NCI-H748 (cell line): ENCODE results near the gene PIK3C3.

Experiments used
- DNase-seq: peaks from one replicate; lab custom pipeline; 2025; ENCODE audit not compliant: unreplicated experiment; lab: John Stamatoyannopoulos, UW

Gene PIK3C3

GRCh38 chr18:41954827-41955613 is at the start of gene PIK3C3:
PIK3C3 (plus strand) TSS chr18:41955234; CDS start chr18:41955292, 58 bp downstream.
- DNase-seq = peak; percentile 99

GRCh38 chr18:41905786-41906527 is 49.1 kb upstream of the PIK3C3 start:
- peak; percentile 48 for DNase-seq

GRCh38 chr18:41906528-41907146 is 48.4 kb upstream of the PIK3C3 start:
- DNase-seq = peak; percentile 74

GRCh38 chr18:41917181-41917580 is 37.9 kb upstream of the PIK3C3 start:
- DNase-seq = no peak

- DNase-seq = no peak
These were observed 33.3 kb upstream of the PIK3C3 start for GRCh38 chr18:41921770-41922169.

GRCh38 chr18:41922176-41922575 is 32.9 kb upstream of the PIK3C3 start:
- no peak for DNase-seq

- DNase-seq = no peak
These were observed 32.2 kb upstream of the PIK3C3 start for GRCh38 chr18:41922841-41923240.

GRCh38 chr18:41923446-41923845 is 31.6 kb upstream of the PIK3C3 start:
- no peak for DNase-seq

GRCh38 chr18:41928581-41928980 is 26.5 kb upstream of the PIK3C3 start:
- no peak for DNase-seq

- DNase-seq = no peak
These were observed 22.1 kb upstream of the PIK3C3 start for GRCh38 chr18:41932899-41933298.

GRCh38 chr18:41933778-41934177 is 21.3 kb upstream of the PIK3C3 start:
- no peak for DNase-seq

GRCh38 chr18:41936471-41937134 is 18.4 kb upstream of the PIK3C3 start:
- DNase-seq = no peak

- DNase-seq = no peak
These were observed 16.6 kb upstream of the PIK3C3 start for GRCh38 chr18:41938445-41938844.

GRCh38 chr18:41939326-41939725 is 15.7 kb upstream of the PIK3C3 start:
- no peak for DNase-seq

GRCh38 chr18:41940506-41941215 is 14.4 kb upstream of the PIK3C3 start:
- DNase-seq = no peak

- DNase-seq = no peak
These were observed 12.8 kb upstream of the PIK3C3 start for GRCh38 chr18:41942254-41942653.

GRCh38 chr18:41948544-41949110 is 6.4 kb upstream of the PIK3C3 start:
- no peak for DNase-seq

- DNase-seq = peak; percentile 22
These were observed 5.7 kb upstream of the PIK3C3 start for GRCh38 chr18:41949206-41949920.

GRCh38 chr18:41955688-41956087 is 654 bp downstream of the PIK3C3 start:
- DNase-seq = no peak

GRCh38 chr18:41959045-41959444 is 4.0 kb downstream of the PIK3C3 start:
- DNase-seq = no peak
